Ovary (tissue), 3 donors: ENCODE data around the gene FANK1.

Experiments
- CTCF ChIP-seq, 3 donors: fragments of 450-650 bp in 2 of 3; fragments of 200-600 bp in 1 of 3; IDR thresholded peaks; one replicate each; pipeline versions ENCODE4 v1.5.1 to v1.8.0; 2016 to 2022; ENCODE audit warnings: antibody characterized with exemption in 3 of 3, mild to moderate bottlenecking in 1 of 3
- EP300 ChIP-seq: sonication (generic); formaldehyde crosslinking; IDR thresholded peaks from one replicate; pipeline ENCODE4 v1.6.1; 2017; ENCODE audit warnings: antibody characterized with exemption
- POLR2A ChIP-seq: fragments of 450-650 bp; IDR thresholded peaks from one replicate; pipeline ENCODE4 v1.6.1; 2017; ENCODE audit warnings: antibody characterized with exemption, mild to moderate bottlenecking, moderate library complexity
- donor health status: DM: no; HTN: no; CAD: no.

DNA sequence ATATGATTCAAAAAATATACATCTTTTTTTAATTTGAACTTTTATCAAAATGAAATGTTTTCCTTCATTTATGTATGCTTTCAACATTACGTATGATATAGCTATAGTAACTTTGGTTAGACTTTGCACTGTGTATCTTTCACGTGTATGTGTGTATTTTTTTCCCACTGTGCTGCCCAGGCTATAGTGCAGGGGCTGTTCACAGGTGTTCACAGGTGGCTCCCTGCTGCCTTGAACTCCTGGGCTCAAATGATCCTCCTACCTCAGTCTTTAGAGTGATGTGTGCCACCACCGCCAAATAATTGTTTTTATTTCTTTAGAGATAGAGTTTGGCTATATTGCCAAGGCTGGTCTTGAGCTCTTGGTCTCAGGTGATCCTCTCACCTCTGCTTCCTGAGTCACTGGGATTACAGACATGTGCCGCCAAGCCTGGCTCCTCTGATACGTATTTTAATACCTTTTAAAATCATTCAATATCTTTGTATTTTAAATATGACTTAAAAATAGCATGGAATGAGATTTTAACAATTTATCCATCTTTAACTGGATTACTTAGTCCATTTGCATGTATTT, 29.0 kb downstream of the FANK1 start:
- TF ChIP-seq CTCF (IDR thresholded peaks at IDR 0.05), result no peak
- TF ChIP-seq POLR2A, result no peak
- no peak for TF ChIP-seq EP300
